ENCODE measurements around the gene RNF181.

DNA sequence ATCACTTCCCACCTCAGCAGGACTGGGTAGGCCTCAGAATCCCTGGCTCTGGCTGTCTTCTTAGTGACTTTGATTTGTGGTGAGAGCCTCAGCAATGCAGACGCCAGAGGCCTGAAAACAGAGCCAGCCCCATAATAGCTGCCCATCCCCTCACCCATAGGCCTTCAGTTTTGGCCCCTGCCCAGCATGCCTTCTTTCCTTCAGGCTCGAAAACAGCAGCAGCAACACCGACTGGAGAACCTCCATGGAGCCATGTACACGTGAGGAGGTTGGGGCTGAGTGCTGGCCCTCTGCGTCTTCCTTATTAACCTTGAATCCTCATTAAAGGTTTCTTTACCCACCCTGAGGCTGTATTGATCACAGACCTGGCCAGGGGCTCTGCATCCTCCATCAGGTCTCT lies 1.7 kb downstream of the RNF181 start:
- TF ChIP-seq SIN3A (IDR thresholded peaks at IDR 0.05; ENCODE audit: low read depth) (no peak), POLR2A (IDR thresholded peaks at IDR 0.05; ENCODE audit: borderline replicate concordance, extremely low read depth, insufficient read depth, insufficient read length) (no peak), REST (IDR thresholded peaks at IDR 0.05; ENCODE audit: low read depth) (no peak), FOSL1 (IDR thresholded peaks at IDR 0.05; ENCODE audit: low read depth) (no peak), JUND (IDR thresholded peaks at IDR 0.05) (no peak), EZH2 (IDR thresholded peaks at IDR 0.05) (no peak), ZNF274 (IDR thresholded peaks at IDR 0.05; ENCODE audit: low read depth, low read length) (no peak), POLR2AphosphoS5 (IDR thresholded peaks at IDR 0.05; ENCODE audit: low read depth, low read length) (no peak), RAD21 (IDR thresholded peaks at IDR 0.05; ENCODE audit: low read depth) (no peak), CEBPB (IDR thresholded peaks at IDR 0.05; ENCODE audit: low read depth) (no peak), YY1 (IDR thresholded peaks at IDR 0.05; ENCODE audit: extremely low read depth, insufficient replicate concordance, low read depth, low read length) (no peak), TCF7L2 (IDR thresholded peaks at IDR 0.05; ENCODE audit: borderline replicate concordance, extremely low read depth, insufficient read depth, insufficient read length) (no peak), EZH2phosphoT487 (IDR thresholded peaks at IDR 0.05; ENCODE audit: borderline replicate concordance) (no peak)
- TF ChIP-seq, protein P1, sequence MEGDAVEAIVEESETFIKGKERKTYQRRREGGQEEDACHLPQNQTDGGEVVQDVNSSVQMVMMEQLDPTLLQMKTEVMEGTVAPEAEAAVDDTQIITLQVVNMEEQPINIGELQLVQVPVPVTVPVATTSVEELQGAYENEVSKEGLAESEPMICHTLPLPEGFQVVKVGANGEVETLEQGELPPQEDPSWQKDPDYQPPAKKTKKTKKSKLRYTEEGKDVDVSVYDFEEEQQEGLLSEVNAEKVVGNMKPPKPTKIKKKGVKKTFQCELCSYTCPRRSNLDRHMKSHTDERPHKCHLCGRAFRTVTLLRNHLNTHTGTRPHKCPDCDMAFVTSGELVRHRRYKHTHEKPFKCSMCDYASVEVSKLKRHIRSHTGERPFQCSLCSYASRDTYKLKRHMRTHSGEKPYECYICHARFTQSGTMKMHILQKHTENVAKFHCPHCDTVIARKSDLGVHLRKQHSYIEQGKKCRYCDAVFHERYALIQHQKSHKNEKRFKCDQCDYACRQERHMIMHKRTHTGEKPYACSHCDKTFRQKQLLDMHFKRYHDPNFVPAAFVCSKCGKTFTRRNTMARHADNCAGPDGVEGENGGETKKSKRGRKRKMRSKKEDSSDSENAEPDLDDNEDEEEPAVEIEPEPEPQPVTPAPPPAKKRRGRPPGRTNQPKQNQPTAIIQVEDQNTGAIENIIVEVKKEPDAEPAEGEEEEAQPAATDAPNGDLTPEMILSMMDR (IDR thresholded peaks at IDR 0.05 in 2 of 3, conservative IDR thresholded peaks at IDR 0.05 in 1 of 3; ENCODE audit: borderline replicate concordance in 1 of 3, insufficient read depth in 1 of 3, low read depth in 2 of 3, low read length in 2 of 3): no peak
